ENCODE data around the gene SURF4.

GRCh38 chr9:133397370-133397769 lies 21.5 kb upstream of the SURF4 start:
- TF ChIP-seq CTCF (IDR thresholded peaks at IDR 0.05; ENCODE audit: insufficient read depth, low read length) = no peak
- no peak for TF ChIP-seq POLR2AphosphoS5 (IDR thresholded peaks at IDR 0.05; ENCODE audit: low read depth)
- TF ChIP-seq GABPA (IDR thresholded peaks at IDR 0.05; ENCODE audit: low read depth) = no peak
- TF ChIP-seq REST (IDR thresholded peaks at IDR 0.05; ENCODE audit: insufficient replicate concordance, low read depth) = no peak
- TF ChIP-seq SPI1 (IDR thresholded peaks at IDR 0.05; ENCODE audit: borderline replicate concordance, low read depth) = no peak

Measured in HL-60 (cell line).